GM21786 (cell line): ENCODE data around the gene KCTD17.

ENCODE experiments used
- ATAC-seq: cut with Tn5 transposase; IDR thresholded peaks from one replicate; pipeline ENCODE4 v1.9.1; 2021; ENCODE audit not compliant: unreplicated experiment

The KCTD17 gene

DNA sequence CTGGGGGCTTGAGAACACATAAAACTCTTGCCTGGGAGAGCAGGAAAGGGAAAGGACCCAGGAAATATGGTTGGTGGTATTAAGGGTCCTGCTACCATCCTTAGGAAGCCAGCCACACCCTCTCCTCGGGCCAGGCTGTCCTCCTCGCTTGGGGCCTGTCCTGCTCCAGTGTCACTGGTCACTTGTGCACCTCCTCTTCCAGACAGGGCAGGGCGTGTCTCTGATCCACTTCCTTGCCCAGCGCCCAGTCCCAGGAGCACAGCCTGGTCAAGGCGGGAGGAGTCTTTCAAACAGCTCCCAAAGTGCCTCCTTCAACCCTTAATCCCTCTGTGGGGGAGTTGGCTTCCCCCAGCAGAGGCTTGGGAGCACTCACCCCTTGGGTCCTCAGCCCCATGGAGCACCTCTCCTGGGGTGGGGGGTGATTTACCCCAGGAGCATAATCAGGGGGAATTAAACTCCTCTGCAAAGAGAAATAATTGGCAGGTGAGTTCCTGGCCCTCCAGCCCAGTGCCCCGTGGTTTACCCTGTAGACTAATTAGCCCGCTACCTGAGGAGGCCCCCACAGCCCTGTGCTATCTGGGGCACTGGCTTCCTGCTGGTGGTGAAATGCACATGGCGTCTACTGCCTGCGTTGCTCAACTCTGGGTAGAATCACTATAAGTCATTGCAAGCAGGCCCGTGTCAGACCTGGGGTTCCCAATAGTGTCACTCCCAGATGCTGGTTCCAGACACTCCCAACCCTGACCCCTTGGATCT, 49.9 kb downstream of the KCTD17 start:
- ATAC-seq, result no peak

GRCh38 chr22:37103151-37103550, 51.6 kb downstream of the KCTD17 start:
- ATAC-seq, result no peak

DNA sequence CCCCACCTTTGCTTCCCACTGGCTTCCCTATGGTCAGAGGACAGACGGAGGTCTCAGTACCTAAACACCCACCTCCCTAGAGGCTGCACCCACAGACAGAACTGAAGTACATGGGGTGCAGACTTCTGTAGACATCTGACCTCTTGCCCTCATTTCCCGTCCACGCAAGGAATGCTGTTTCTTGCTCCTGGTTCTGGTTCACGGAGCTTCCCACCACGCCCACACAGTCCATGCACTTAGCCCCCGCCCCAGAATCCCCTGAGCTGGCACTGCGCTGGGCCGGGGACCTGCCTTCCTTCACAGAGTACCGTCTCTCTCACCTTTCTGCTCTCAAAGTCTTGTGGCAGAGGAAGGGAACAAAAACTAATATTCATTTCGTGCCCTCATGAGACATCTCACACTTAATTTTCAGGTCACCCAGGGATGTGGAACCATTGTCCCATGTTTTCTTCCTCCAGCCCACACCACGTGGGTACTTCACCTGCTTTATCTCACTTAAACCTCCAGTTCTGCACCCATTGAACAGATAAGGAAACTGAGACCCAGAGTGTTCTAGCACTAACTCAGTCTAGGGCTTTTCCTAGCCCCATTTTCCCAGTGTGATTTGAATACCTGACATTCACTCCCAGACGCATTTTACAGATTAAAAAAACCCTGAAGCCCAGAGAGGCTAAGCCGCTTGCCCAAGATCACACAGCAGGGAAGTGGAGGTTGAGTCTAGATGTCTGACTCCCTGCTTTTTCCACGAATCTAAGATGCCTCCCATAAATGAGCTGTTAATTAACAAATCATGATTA, 52.3 kb downstream of the KCTD17 start:
- no peak for ATAC-seq

GRCh38 chr22:37105154-37105553, 53.6 kb downstream of the KCTD17 start:
- no peak for ATAC-seq

- no peak for ATAC-seq
Measured at GRCh38 chr22:37105990-37106389, 54.4 kb downstream of the KCTD17 start.

GRCh38 chr22:37107816-37108621, 56.5 kb downstream of the KCTD17 start:
- ATAC-seq, result no peak

DNA sequence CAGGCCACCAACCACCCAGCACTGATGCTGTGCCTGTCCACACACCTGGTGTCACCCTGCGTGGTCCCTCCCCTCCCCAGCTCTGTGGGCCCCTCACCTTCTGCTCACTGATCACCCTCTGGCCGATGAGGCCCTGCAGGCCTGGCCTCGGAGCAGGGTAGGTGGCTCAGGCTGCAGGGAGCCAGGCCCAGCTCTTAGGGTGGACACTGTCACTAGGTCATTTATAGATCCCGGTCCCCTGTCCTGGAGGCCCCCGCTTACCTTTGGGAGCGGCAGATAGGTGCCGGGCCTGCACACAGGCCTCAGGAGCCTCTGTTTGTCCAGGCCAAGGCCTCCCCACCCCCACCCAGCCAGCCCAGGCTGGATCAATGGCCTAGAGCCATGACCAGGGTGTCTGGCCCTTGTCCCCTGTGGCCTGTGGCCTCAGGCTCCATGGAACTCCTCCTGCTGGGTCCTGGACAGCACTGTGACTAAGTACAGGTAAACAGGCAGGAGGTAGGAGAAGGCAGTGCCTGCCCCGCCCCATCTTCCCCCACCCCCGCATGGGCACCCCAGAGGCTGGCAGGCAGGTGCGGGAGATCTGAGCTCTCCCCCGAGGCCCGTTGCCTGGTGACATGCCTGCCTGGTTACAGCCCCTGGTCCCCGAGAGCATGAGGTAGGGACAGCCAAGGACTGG, 57.8 kb downstream of the KCTD17 start, which contains the start of gene TMPRSS6:
TMPRSS6 (minus strand) TSS at position 472 of the 676 bp plus-strand sequence. CDS start 6,296 bp downstream, outside the sequence.
- no peak for ATAC-seq

GRCh38 chr22:37111156-37111717, 59.7 kb downstream of the KCTD17 start:
- ATAC-seq, result no peak

- no peak for ATAC-seq
Measured at GRCh38 chr22:37112084-37112728, 60.7 kb downstream of the KCTD17 start.
